Brain microvascular endothelial cell (primary cell): ENCODE data around the gene SPDEF.

Experiments
- DNase-seq: peaks from one replicate; pipeline ENCODE4 v3.0.0-alpha.2; 2020
- H3K27ac ChIP-seq: fragments of 250-450 bp; sonication (Bioruptor Pico); 2 replicates; pipeline ENCODE4 v1.5.1; 2020; ENCODE audit warnings: mild to moderate bottlenecking, moderate library complexity
- H3K27me3 ChIP-seq: fragments of 250-450 bp; sonication (Bioruptor Pico); replicated peaks from 2 replicates; pipeline ENCODE4 v1.5.1; 2020; ENCODE audit warnings: mild to moderate bottlenecking
- H3K36me3 ChIP-seq: fragments of 250-450 bp; sonication (Bioruptor Pico); replicated peaks from 2 replicates; pipeline ENCODE4 v1.5.1; 2020; ENCODE audit warnings: mild to moderate bottlenecking
- H3K4me3 ChIP-seq: 2 replicates; pipeline ENCODE4 v1.5.1; 2011; ENCODE audit warnings: low read depth, mild to moderate bottlenecking, control low read depth, low read length, moderate library complexity
- in situ Hi-C: cut with HindIII; loops from 2 replicates; pipeline ENCODE4 v1.10.0; 2017; ENCODE audit warnings: low sequenced_read_pairs, low pct_ligation_motif_present
- TF ChIP-seq, protein P1 (sequence below): IDR thresholded peaks from 2 replicates; pipeline ENCODE4 v1.5.1; 2011; ENCODE audit warnings: low read depth, mild to moderate bottlenecking, moderate library complexity, low read length, control low read depth, inconsistent platforms; ENCODE audit errors: missing control alignments

The SPDEF gene

GRCh38 chr6:34544776-34545471, 11.2 kb downstream of the SPDEF start:
- Histone ChIP-seq H3K27ac (no peak overlapping the region), H3K36me3 (no peaks in the 10 kb centered on the region), H3K4me3 (no peak overlapping the region), H3K27me3 (no peaks in the 10 kb centered on the region)
- in situ Hi-C loops = no loop called here
- DNase-seq = no peak
- TF ChIP-seq, protein P1, sequence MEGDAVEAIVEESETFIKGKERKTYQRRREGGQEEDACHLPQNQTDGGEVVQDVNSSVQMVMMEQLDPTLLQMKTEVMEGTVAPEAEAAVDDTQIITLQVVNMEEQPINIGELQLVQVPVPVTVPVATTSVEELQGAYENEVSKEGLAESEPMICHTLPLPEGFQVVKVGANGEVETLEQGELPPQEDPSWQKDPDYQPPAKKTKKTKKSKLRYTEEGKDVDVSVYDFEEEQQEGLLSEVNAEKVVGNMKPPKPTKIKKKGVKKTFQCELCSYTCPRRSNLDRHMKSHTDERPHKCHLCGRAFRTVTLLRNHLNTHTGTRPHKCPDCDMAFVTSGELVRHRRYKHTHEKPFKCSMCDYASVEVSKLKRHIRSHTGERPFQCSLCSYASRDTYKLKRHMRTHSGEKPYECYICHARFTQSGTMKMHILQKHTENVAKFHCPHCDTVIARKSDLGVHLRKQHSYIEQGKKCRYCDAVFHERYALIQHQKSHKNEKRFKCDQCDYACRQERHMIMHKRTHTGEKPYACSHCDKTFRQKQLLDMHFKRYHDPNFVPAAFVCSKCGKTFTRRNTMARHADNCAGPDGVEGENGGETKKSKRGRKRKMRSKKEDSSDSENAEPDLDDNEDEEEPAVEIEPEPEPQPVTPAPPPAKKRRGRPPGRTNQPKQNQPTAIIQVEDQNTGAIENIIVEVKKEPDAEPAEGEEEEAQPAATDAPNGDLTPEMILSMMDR = no peak

DNA sequence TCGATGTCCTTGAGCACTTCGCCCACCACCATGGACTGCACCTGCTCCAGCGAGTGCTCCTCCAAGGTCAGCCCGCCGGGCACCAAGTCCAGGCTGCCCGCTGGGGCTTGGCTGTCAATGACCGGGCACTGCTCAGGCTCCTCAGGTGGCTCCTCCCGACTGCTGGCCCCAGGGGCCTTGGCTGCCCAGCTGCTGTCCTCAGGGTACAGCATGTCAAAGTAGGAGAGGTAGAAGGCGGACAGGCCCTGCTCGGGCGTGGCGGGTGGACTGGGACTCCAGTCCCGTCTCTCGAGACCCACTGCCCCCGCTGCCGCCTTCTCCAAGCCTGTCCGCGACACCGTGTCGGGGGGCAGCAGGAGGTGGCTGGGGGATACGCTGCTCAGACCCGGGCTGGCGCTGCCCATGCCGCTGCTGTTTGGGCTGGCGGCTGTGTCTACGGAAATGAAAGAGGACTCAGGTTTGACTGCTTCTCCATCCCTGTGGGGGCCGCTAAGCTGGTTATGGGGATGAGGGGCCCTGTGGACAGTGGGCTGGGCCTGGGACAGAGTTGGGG, 12.0 kb downstream of the SPDEF start:
- Histone ChIP-seq H3K27ac (no peak overlapping the region), H3K36me3 (no peaks in the 10 kb centered on the region), H3K4me3 (no peak overlapping the region), H3K27me3 (no peaks in the 10 kb centered on the region)
- no peak for DNase-seq
- TF ChIP-seq, protein P1 = no peak
- in situ Hi-C loops = no loop called here

- DNase-seq = peak; percentile 45
- Histone ChIP-seq H3K27me3 (no peaks in the 10 kb centered on the region), H3K27ac (no peak overlapping the region), H3K36me3 (no peaks in the 10 kb centered on the region), H3K4me3 (no peak overlapping the region)
- TF ChIP-seq, protein P1 = no peak
- in situ Hi-C loops = no loop called here
Observed at GRCh38 chr6:34543421-34543820, 12.7 kb downstream of the SPDEF start.

DNA sequence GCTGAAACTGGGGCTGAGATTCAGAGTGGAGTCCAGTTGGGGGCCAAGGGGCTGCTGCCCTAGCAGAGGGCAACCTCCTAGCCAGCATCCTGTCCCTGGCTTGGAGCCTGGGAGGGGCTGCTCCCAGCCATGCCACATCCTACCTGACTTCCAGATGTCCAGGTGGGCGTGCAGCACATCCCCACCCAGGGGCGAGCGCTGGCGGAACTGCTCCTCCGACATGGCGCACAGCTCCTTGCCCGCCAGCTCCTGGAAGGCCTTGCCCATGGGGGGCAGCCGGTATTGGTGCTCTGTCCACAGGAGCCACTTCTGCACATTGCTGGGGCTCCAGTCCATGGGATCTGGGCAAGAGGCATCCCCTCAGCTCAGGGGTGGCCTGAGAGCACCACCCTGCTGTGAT, 15.3 kb downstream of the SPDEF start:
- H3K4me3 ChIP-seq = no peak overlapping the region
- no peak overlapping the region for H3K27ac ChIP-seq
- TF ChIP-seq, protein P1 = no peak
- H3K36me3 ChIP-seq = no peaks in the 10 kb centered on the region
- no peaks in the 10 kb centered on the region for H3K27me3 ChIP-seq
- in situ Hi-C loops = no loop called here
- no peak for DNase-seq

- no peak overlapping the region for H3K27ac ChIP-seq
- no peak overlapping the region for H3K4me3 ChIP-seq
- H3K27me3 ChIP-seq = no peaks in the 10 kb centered on the region
- in situ Hi-C loops = no loop called here
- DNase-seq = no peak
- H3K36me3 ChIP-seq = no peaks in the 10 kb centered on the region
- TF ChIP-seq, protein P1 = no peak
Observed at GRCh38 chr6:34540222-34540621, 15.9 kb downstream of the SPDEF start.

DNA sequence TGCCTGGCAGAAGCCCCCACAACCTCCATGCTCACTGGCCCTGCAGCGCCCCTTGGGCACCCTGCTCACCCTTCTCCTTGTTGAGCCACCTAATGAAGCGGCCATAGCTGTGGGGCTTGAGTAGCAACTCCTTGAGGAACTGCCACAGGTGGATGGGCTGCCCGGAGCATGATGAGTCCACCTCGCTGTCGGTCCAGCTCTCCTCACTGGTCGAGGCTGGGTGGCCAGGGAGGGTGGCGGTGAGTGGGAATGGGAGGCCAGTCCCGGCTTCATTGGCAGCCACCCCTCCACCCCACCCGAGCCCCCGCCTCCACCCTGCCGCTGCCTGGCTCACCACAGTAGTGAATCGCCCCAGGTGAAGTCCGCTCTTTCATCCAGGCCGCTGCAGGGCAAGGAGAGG, 16.9 kb downstream of the SPDEF start:
- in situ Hi-C loops = no loop called here
- TF ChIP-seq, protein P1 = no peak
- no peaks in the 10 kb centered on the region for H3K27me3 ChIP-seq
- H3K27ac ChIP-seq = no peak overlapping the region
- no peak overlapping the region for H3K4me3 ChIP-seq
- DNase-seq = no peak
- H3K36me3 ChIP-seq = no peaks in the 10 kb centered on the region
